CD4-positive, alpha-beta T cell treated with Interferon alpha-2 for 1 hour (primary cell): ENCODE data around the gene PI4KA.
"Not testable (repeated sequence)": the region's sequence is repeated elsewhere in the genome, so short reads cannot be mapped to it uniquely, and the experiment has no call there.

Experiments
- DNase-seq, 2 donors: peaks; one replicate each; pipeline ENCODE4 v3.0.0-alpha.2; 2020 to 2022

Gene PI4KA

GRCh38 chr22:20858615-20859416, at the start of gene PI4KA, which contains the start of gene SNAP29:
Gene PI4KA (minus strand): TSS chr22:20858811. CDS start chr22:20858725, 86 bp downstream.
Gene SNAP29 (plus strand): TSS chr22:20859007. CDS start chr22:20859111, 104 bp downstream.
- DNase-seq: peak; percentile 98 to 99

GRCh38 chr22:20906387-20906767, 47.8 kb upstream of the PI4KA start:
- DNase-seq: no peak

- DNase-seq: no peak
Observed at GRCh38 chr22:20905415-20906386, 47.1 kb upstream of the PI4KA start.

GRCh38 chr22:20904980-20905355, 46.4 kb upstream of the PI4KA start:
- DNase-seq: no peak

GRCh38 chr22:20904008-20904979, 45.7 kb upstream of the PI4KA start:
- peak in 1 of 2 donors; percentile 56 for DNase-seq

GRCh38 chr22:20903093-20903492, 44.5 kb upstream of the PI4KA start:
- DNase-seq: no peak

- not testable (repeated sequence) for DNase-seq
Observed at GRCh38 chr22:20901093-20902033, 42.8 kb upstream of the PI4KA start.

GRCh38 chr22:20899827-20900423, 41.3 kb upstream of the PI4KA start:
- DNase-seq: no peak

- not testable (repeated sequence) for DNase-seq
Observed at GRCh38 chr22:20897737-20898136, 39.1 kb upstream of the PI4KA start.

GRCh38 chr22:20890975-20891374, 32.4 kb upstream of the PI4KA start:
- no peak for DNase-seq

GRCh38 chr22:20889904-20890540, 31.4 kb upstream of the PI4KA start:
- DNase-seq: no peak

GRCh38 chr22:20889025-20889704, 30.6 kb upstream of the PI4KA start:
- no peak for DNase-seq

GRCh38 chr22:20887375-20887774, 28.8 kb upstream of the PI4KA start:
- DNase-seq: no peak

- peak; percentile 45 to 60 for DNase-seq
Observed at GRCh38 chr22:20885557-20886323, 27.1 kb upstream of the PI4KA start.

- no peak for DNase-seq
Observed at GRCh38 chr22:20885017-20885556, 26.5 kb upstream of the PI4KA start.

GRCh38 chr22:20884454-20884853, 25.8 kb upstream of the PI4KA start:
- no peak for DNase-seq

- no peak for DNase-seq
Observed at GRCh38 chr22:20882855-20883254, 24.2 kb upstream of the PI4KA start.
